H9 (cell line): ENCODE results near the gene MFN2. TPM values are rescaled to one million over a fixed set of nuclear protein-coding genes. Genes with fewer than 3 reads are reported as not detected.

Source experiments
- DNase-seq: peaks from one replicate; pipeline ENCODE4 v3.0.0-alpha.2; 2017
- H2AFZ ChIP-seq: one replicate; pipeline ENCODE4 v1.6.1; 2013; ENCODE audit warnings: mild to moderate bottlenecking, low read length, control low read depth, moderate library complexity
- H2AK5ac ChIP-seq: 2 replicates; pipeline ENCODE4 v1.6.1; 2013; ENCODE audit warnings: low read length, control low read depth, mixed read lengths; ENCODE audit not compliant: insufficient read length
- H2BK120ac ChIP-seq: one replicate; pipeline ENCODE4 v1.6.1; 2013; ENCODE audit warnings: low read depth, mild to moderate bottlenecking, low read length, control low read depth, inconsistent platforms; ENCODE audit not compliant: poor library complexity, severe bottlenecking
- H2BK12ac ChIP-seq: 2 replicates; pipeline ENCODE4 v1.6.1; 2013; ENCODE audit warnings: low read length, control low read depth, mixed read lengths, low read depth; ENCODE audit not compliant: insufficient read length
- H2BK15ac ChIP-seq: 2 replicates; pipeline ENCODE4 v1.6.1; 2013; ENCODE audit warnings: low read depth, low read length, control low read depth
- H2BK20ac ChIP-seq: one replicate; pipeline ENCODE4 v1.6.1; 2013; ENCODE audit warnings: low read depth, mild to moderate bottlenecking, low read length, control low read depth, inconsistent platforms; ENCODE audit not compliant: poor library complexity, severe bottlenecking
- H2BK5ac ChIP-seq: 2 replicates; pipeline ENCODE4 v1.6.1; 2013; ENCODE audit warnings: low read length, control low read depth, mixed read lengths; ENCODE audit not compliant: insufficient read length
- H3K14ac ChIP-seq: 2 replicates; pipeline ENCODE4 v1.6.1; 2013; ENCODE audit warnings: low read length, control low read depth; ENCODE audit not compliant: insufficient read depth
- H3K18ac ChIP-seq: 2 replicates; pipeline ENCODE4 v1.6.1; 2013; ENCODE audit warnings: low read depth, mild to moderate bottlenecking, mixed read lengths, low read length, control low read depth; ENCODE audit not compliant: insufficient read length
- H3K23ac ChIP-seq: 2 replicates; pipeline ENCODE4 v1.6.1; 2013; ENCODE audit warnings: low read length, control low read depth, mixed read lengths, low read depth; ENCODE audit not compliant: insufficient read length
- H3K23me2 ChIP-seq: 2 replicates; pipeline ENCODE4 v1.6.1; 2013; ENCODE audit warnings: low read depth, mild to moderate bottlenecking, mixed read lengths, low read length, control low read depth; ENCODE audit not compliant: insufficient read length, poor library complexity, severe bottlenecking
- H3K27ac ChIP-seq: 2 replicates; pipeline ENCODE4 v1.5.1; 2013; ENCODE audit warnings: low read length, control low read depth, mixed read lengths, low read depth; ENCODE audit not compliant: insufficient read length
- H3K27me3 ChIP-seq: 2 replicates; pipeline ENCODE4 v1.6.1; 2013; ENCODE audit warnings: low read length, control low read depth, inconsistent platforms; ENCODE audit not compliant: insufficient read depth
- H3K4ac ChIP-seq: 2 replicates; pipeline ENCODE4 v1.6.1; 2013; ENCODE audit warnings: low read depth, mild to moderate bottlenecking, control low read depth, inconsistent platforms, low read length, moderate library complexity
- H3K4me1 ChIP-seq: 2 replicates; pipeline ENCODE4 v1.6.1; 2013; ENCODE audit warnings: low read length, control low read depth, inconsistent platforms; ENCODE audit not compliant: insufficient read depth
- H3K4me2 ChIP-seq: 2 replicates; pipeline ENCODE4 v1.6.1; 2013; ENCODE audit warnings: low read length, control low read depth, mixed read lengths; ENCODE audit not compliant: insufficient read length, insufficient read depth
- H3K56ac ChIP-seq: 2 replicates; pipeline ENCODE4 v1.6.1; 2013; ENCODE audit warnings: low read depth, mild to moderate bottlenecking, mixed read lengths, low read length, control low read depth; ENCODE audit not compliant: insufficient read length
- H3K79me1 ChIP-seq: 2 replicates; pipeline ENCODE4 v1.6.1; 2013; ENCODE audit warnings: low read depth, mild to moderate bottlenecking, moderate library complexity, low read length, control low read depth, inconsistent platforms; ENCODE audit not compliant: insufficient read depth, poor library complexity, severe bottlenecking
- H3K79me2 ChIP-seq: 2 replicates; pipeline ENCODE4 v1.6.1; 2013; ENCODE audit warnings: low read length, control low read depth, inconsistent platforms; ENCODE audit not compliant: insufficient read depth
- H3K9ac ChIP-seq: 2 replicates; pipeline ENCODE4 v1.6.1; 2013; ENCODE audit warnings: low read length, control low read depth, mixed read lengths; ENCODE audit not compliant: insufficient read length; ENCODE audit errors: extremely low read depth
- H3K9me3 ChIP-seq: one replicate; pipeline ENCODE4 v1.6.1; 2013; ENCODE audit warnings: low read depth, low read length, inconsistent platforms; ENCODE audit not compliant: control insufficient read depth
- H3T11ph ChIP-seq: one replicate; pipeline ENCODE4 v1.6.1; 2013; ENCODE audit warnings: mild to moderate bottlenecking, low read length, control low read depth, inconsistent platforms
- H4K20me1 ChIP-seq: one replicate; pipeline ENCODE4 v1.6.1; 2013; ENCODE audit not compliant: control insufficient read depth, insufficient read length, insufficient read depth
- H4K5ac ChIP-seq: 2 replicates; pipeline ENCODE4 v1.6.1; 2013; ENCODE audit warnings: low read depth, mild to moderate bottlenecking, mixed read lengths, low read length, control low read depth; ENCODE audit not compliant: insufficient read length
- H4K8ac ChIP-seq: replicated peaks from 2 replicates; pipeline ENCODE4 v1.6.1; 2013; ENCODE audit warnings: low read length, control low read depth, mixed read lengths, low read depth; ENCODE audit not compliant: insufficient read length
- H4K91ac ChIP-seq: 2 replicates; pipeline ENCODE4 v1.6.1; 2013; ENCODE audit warnings: low read depth, mild to moderate bottlenecking, moderate library complexity, mixed read lengths, low read length, control low read depth; ENCODE audit not compliant: insufficient read length
- H3K27ac Mint-ChIP-seq, 3 experiments: 2 replicates in 2 of 3; 3 replicates in 1 of 3; pipeline ENCODE4 v1.8.0; 2020 to 2021; ENCODE audit warnings: mixed read lengths in 3 of 3, mild to moderate bottlenecking in 1 of 3, moderate library complexity in 1 of 3
- H3K27me3 Mint-ChIP-seq: 2 replicates; pipeline ENCODE4 v1.8.0; 2021; ENCODE audit warnings: low read depth, mild to moderate bottlenecking, moderate library complexity, mixed read lengths
- H3K36me3 Mint-ChIP-seq, 3 experiments: 2 replicates in 2 of 3; 3 replicates in 1 of 3; pipeline ENCODE4 v1.8.0; 2020 to 2021; ENCODE audit warnings: low read depth in 3 of 3, mixed read lengths in 3 of 3; ENCODE audit not compliant: insufficient read depth in 1 of 3
- H3K4me1 Mint-ChIP-seq, 2 experiments: 2 replicates each; pipeline ENCODE4 v1.8.0; 2020; ENCODE audit warnings: mixed read lengths in 2 of 2
- H3K4me3 Mint-ChIP-seq, 2 experiments: 2 replicates in 1 of 2; 3 replicates in 1 of 2; pipeline ENCODE4 v1.8.0; 2020 to 2021; ENCODE audit warnings: mild to moderate bottlenecking in 2 of 2, mixed read lengths in 2 of 2, moderate library complexity in 1 of 2
- H3K9me3 Mint-ChIP-seq, 2 experiments: 2 replicates in 1 of 2; 3 replicates in 1 of 2; pipeline ENCODE4 v1.8.0; 2020; ENCODE audit warnings: mild to moderate bottlenecking in 2 of 2, mixed read lengths in 2 of 2, moderate library complexity in 1 of 2
- WGBS: extraction: QIAGEN DNeasy Blood & Tissue Kit; methylation state at CpG from one replicate; pipeline ENCODE4 v1.1.7; 2013; ENCODE audit warnings: missing lambda C conversion rate, low lambda C conversion rate, mixed read lengths; ENCODE audit not compliant: insufficient read length; ENCODE audit errors: extremely low coverage; 5-methylcytosine and 5-hydroxymethylcytosine counted together
- total RNA-seq: library from RNA; stranded (reverse); gene quantifications from 2 replicates; pipeline ENCODE4 v1.2.1, GENCODE V29; 2021
- TF ChIP-seq, protein P1 (sequence below): fragments of 200-600 bp; sonication (generic); conservative IDR thresholded peaks from 3 replicates; pipeline ENCODE4 v1.8.0; 2021; ENCODE audit warnings: antibody characterized with exemption, mild to moderate bottlenecking

The MFN2 gene
- total RNA-seq, 1 experiment from 2014 or later, result 61.4 TPM

- H3T11ph ChIP-seq, result no peak within 1 kb of the TSS
- peak within 1 kb of the TSS; percentile 83 for H2BK120ac ChIP-seq
- H3K27me3 Mint-ChIP-seq, result no peaks in the 10 kb centered on the region; the same call in 1 of the 2 replicates
- no peaks in the 10 kb centered on the region for H3K79me2 ChIP-seq
- H3K4me3 Mint-ChIP-seq, result peak within 1 kb of the TSS; percentile 68 to 81
- no peaks in the 10 kb centered on the region; the same call in 1 of the 2 replicates for H3K4me1 ChIP-seq
- H2BK5ac ChIP-seq, result no peak within 1 kb of the TSS
- TF ChIP-seq, protein P1, sequence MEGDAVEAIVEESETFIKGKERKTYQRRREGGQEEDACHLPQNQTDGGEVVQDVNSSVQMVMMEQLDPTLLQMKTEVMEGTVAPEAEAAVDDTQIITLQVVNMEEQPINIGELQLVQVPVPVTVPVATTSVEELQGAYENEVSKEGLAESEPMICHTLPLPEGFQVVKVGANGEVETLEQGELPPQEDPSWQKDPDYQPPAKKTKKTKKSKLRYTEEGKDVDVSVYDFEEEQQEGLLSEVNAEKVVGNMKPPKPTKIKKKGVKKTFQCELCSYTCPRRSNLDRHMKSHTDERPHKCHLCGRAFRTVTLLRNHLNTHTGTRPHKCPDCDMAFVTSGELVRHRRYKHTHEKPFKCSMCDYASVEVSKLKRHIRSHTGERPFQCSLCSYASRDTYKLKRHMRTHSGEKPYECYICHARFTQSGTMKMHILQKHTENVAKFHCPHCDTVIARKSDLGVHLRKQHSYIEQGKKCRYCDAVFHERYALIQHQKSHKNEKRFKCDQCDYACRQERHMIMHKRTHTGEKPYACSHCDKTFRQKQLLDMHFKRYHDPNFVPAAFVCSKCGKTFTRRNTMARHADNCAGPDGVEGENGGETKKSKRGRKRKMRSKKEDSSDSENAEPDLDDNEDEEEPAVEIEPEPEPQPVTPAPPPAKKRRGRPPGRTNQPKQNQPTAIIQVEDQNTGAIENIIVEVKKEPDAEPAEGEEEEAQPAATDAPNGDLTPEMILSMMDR, result no peak
- peaks cover 9% of the 10 kb centered on the region for H3K23me2 ChIP-seq
- no peaks in the 10 kb centered on the region for H4K20me1 ChIP-seq
- no CpG with 5 or more reads among the region's 55 CpGs for WGBS
- no peak within 1 kb of the TSS for H4K5ac ChIP-seq
- peak within 1 kb of the TSS; percentile 98 for H3K18ac ChIP-seq
- no peak within 1 kb of the TSS for H2AFZ ChIP-seq
- no peak within 1 kb of the TSS for H4K8ac ChIP-seq
- DNase-seq, result peak; percentile 81
- no peaks in the 10 kb centered on the region for H3K27me3 ChIP-seq
- no peak within 1 kb of the TSS for H3K27ac ChIP-seq
- H3K4me1 Mint-ChIP-seq, result peaks cover 26 to 34% of the 10 kb centered on the region in 2 experiments
- H3K36me3 Mint-ChIP-seq, result peaks cover 0 to 8% (median 0%) of the 10 kb centered on the region in 3 experiments; a peak in 2 of 7 replicates
- H3K79me1 ChIP-seq, result no peaks in the 10 kb centered on the region
- peak within 1 kb of the TSS; percentile 69 for H3K9ac ChIP-seq
- no peak within 1 kb of the TSS; the same call in 1 of the 2 replicates for H3K4ac ChIP-seq
- H4K91ac ChIP-seq, result no peak within 1 kb of the TSS
- H3K56ac ChIP-seq, result no peak within 1 kb of the TSS
- H3K23ac ChIP-seq, result no peak within 1 kb of the TSS
- H3K14ac ChIP-seq, result peak within 1 kb of the TSS; percentile 95; the same call in 1 of the 2 replicates
- peak within 1 kb of the TSS; percentile 66 for H3K4me2 ChIP-seq
- no peaks in the 10 kb centered on the region; a peak in 1 of 5 replicates for H3K9me3 Mint-ChIP-seq
- H2BK20ac ChIP-seq, result no peak within 1 kb of the TSS
- H2AK5ac ChIP-seq, result no peak within 1 kb of the TSS
- no peaks in the 10 kb centered on the region for H3K9me3 ChIP-seq
- peak within 1 kb of the TSS in 2 of 3 experiments; percentile 92 to 96; a peak in 5 of 7 replicates for H3K27ac Mint-ChIP-seq
- H2BK15ac ChIP-seq, result no peak within 1 kb of the TSS
- H2BK12ac ChIP-seq, result no peak within 1 kb of the TSS
These were observed 45.8 kb upstream of the MFN2 start, which contains the start of gene PLOD1 for GRCh38 chr1:11934302-11935056. Gene PLOD1 (plus strand): TSS chr1:11934717. CDS start chr1:11934780, 63 bp downstream.
